ENCODE measurements around the gene TXNIP. TPM values are rescaled to one million over a fixed set of nuclear protein-coding genes. Genes with fewer than 3 reads are reported as not detected.

The TXNIP gene
- total RNA-seq, 3 donors from 2014 or later = 683 to 1,682 (median 830) TPM

- no peaks in the 10 kb centered on the region for H3K9me3 ChIP-seq
- H3K4me1 ChIP-seq (ENCODE audit: low read depth) = peaks cover 29% of the 10 kb centered on the region
- no peak for TF ChIP-seq CTCF (IDR thresholded peaks at IDR 0.05)
- DNase-seq = no peak
- H3K4me3 ChIP-seq = no peak overlapping the region
- H3K36me3 ChIP-seq (ENCODE audit: low read depth) = no peaks in the 10 kb centered on the region
- ATAC-seq = no peak
- intact Hi-C loops (cut with DNase I, micrococcal nuclease) = no loop called here
Observed at GRCh38 chr1:145975216-145975615, 21.2 kb downstream of the TXNIP start.

GRCh38 chr1:145974721-145975120 is 21.7 kb downstream of the TXNIP start:
- no peak for TF ChIP-seq CTCF (IDR thresholded peaks at IDR 0.05)
- peaks cover 24% of the 10 kb centered on the region for H3K4me1 ChIP-seq (ENCODE audit: low read depth)
- intact Hi-C loops (cut with DNase I, micrococcal nuclease) = loop anchor here in 1 of 2 donors (5.0 kb wide), 1 partner anchor 33 kb away; no protein-coding TSS in a partner anchor
- ATAC-seq (no peak), DNase-seq (no peak)
- H3K4me3 ChIP-seq = no peak overlapping the region
- H3K9me3 ChIP-seq = no peaks in the 10 kb centered on the region
- H3K36me3 ChIP-seq (ENCODE audit: low read depth) = no peaks in the 10 kb centered on the region

- no peak for DNase-seq
- no peak for ATAC-seq
- H3K4me1 ChIP-seq (ENCODE audit: low read depth) = peaks cover 5% of the 10 kb centered on the region
- TF ChIP-seq CTCF (IDR thresholded peaks at IDR 0.05) = no peak
- intact Hi-C loops (cut with DNase I, micrococcal nuclease) = loop anchor here in 1 of 2 donors (5.0 kb wide), 1 partner anchor 35 kb away; no protein-coding TSS in a partner anchor
- H3K36me3 ChIP-seq (ENCODE audit: low read depth) = no peaks in the 10 kb centered on the region
- no peaks in the 10 kb centered on the region for H3K9me3 ChIP-seq
- no peak overlapping the region for H3K4me3 ChIP-seq
Observed at GRCh38 chr1:145972580-145972979, 23.8 kb downstream of the TXNIP start.

GRCh38 chr1:145967288-145967687 is 29.1 kb downstream of the TXNIP start:
- intact Hi-C loops (cut with DNase I, micrococcal nuclease) = loop anchor here in 1 of 2 donors (10.0 kb wide), 1 partner anchor 52 kb away; the partner anchor contains the start of genes ITGA10 and PEX11B
- no peak overlapping the region for H3K4me3 ChIP-seq
- H3K4me1 ChIP-seq (ENCODE audit: low read depth) = peaks cover 20% of the 10 kb centered on the region
- H3K36me3 ChIP-seq (ENCODE audit: low read depth) = no peaks in the 10 kb centered on the region
- DNase-seq (no peak), ATAC-seq (no peak)
- H3K9me3 ChIP-seq = peaks cover 4% of the 10 kb centered on the region
- TF ChIP-seq CTCF (IDR thresholded peaks at IDR 0.05) = no peak

- peaks cover 4% of the 10 kb centered on the region for H3K9me3 ChIP-seq
- intact Hi-C loops (cut with DNase I, micrococcal nuclease) = loop anchor here in 1 of 2 donors (10.0 kb wide), 1 partner anchor 50 kb away; the partner anchor contains the start of genes ITGA10 and PEX11B
- no peak for TF ChIP-seq CTCF (IDR thresholded peaks at IDR 0.05)
- H3K4me1 ChIP-seq (ENCODE audit: low read depth) = peaks cover 39% of the 10 kb centered on the region
- H3K36me3 ChIP-seq (ENCODE audit: low read depth) = no peaks in the 10 kb centered on the region
- DNase-seq (no peak), ATAC-seq (no peak)
- peak overlapping the region; percentile 16 for H3K4me3 ChIP-seq
Observed at GRCh38 chr1:145965119-145965744, 31.1 kb downstream of the TXNIP start.

Measured in mucosa of descending colon (tissue), 3 donors.